Left ventricle myocardium inferior (tissue), 1 donor: Measurements from ENCODE around the gene SPTLC3. TPM values are rescaled to one million over a fixed set of nuclear protein-coding genes. Genes with fewer than 3 reads are reported as not detected.

Experiments used
- DNase-seq: peaks from one replicate; pipeline ENCODE4 v3.0.0-alpha.2; 2020
- H3K27ac ChIP-seq: fragments of 200-600 bp; replicated peaks from 2 replicates; pipeline ENCODE4 v1.8.0; 2021
- H3K27me3 ChIP-seq: fragments of 200-600 bp; 2 replicates; pipeline ENCODE4 v1.8.0; 2021; ENCODE audit warnings: low read depth
- H3K36me3 ChIP-seq: fragments of 200-600 bp; 2 replicates; pipeline ENCODE4 v1.8.0; 2021
- H3K4me1 ChIP-seq: fragments of 200-600 bp; 2 replicates; pipeline ENCODE4 v1.8.0; 2021
- H3K4me3 ChIP-seq: fragments of 200-600 bp; 2 replicates; pipeline ENCODE4 v1.8.0; 2021; ENCODE audit warnings: mild to moderate bottlenecking, moderate library complexity
- H3K9me3 ChIP-seq: fragments of 200-600 bp; replicated peaks from 2 replicates; pipeline ENCODE4 v1.8.0; 2021
- CTCF ChIP-seq: fragments of 200-600 bp; IDR thresholded peaks from 2 replicates; pipeline ENCODE4 v1.8.0; 2021; ENCODE audit warnings: antibody characterized with exemption, mild to moderate bottlenecking, borderline replicate concordance
- intact Hi-C: fragments of 100-400 bp; cut with micrococcal nuclease; formaldehyde crosslinking; loops from one replicate; pipeline ENCODE4 v1.11.0; 2022
- total RNA-seq: library from RNA; stranded (reverse); fragmentation: NEBNext Ultra II Directional; extraction: Animal tissue kit (Norgen Biotek cat#: 25700); gene quantifications from one replicate; pipeline ENCODE4 v1.2.1, GENCODE V29; 2021
- donor health status: DM: no; HTN: yes; CAD: no; lungs with severe emphysema.

Gene SPTLC3
- total RNA-seq, 1 donor from 2014 or later: 9.0 TPM

GRCh38 chr20:13007596-13007995, 1.2 kb upstream of the SPTLC3 start:
- peaks cover 25% of the 10 kb centered on the region for H3K4me1 ChIP-seq
- H3K4me3 ChIP-seq: no peak overlapping the region
- no peaks in the 10 kb centered on the region for H3K27me3 ChIP-seq
- no peak for DNase-seq
- H3K9me3 ChIP-seq: no peaks in the 10 kb centered on the region
- H3K36me3 ChIP-seq: no peaks in the 10 kb centered on the region
- TF ChIP-seq CTCF: no peak
- no peak overlapping the region for H3K27ac ChIP-seq
- intact Hi-C loops: no loop called here

- Histone ChIP-seq H3K27ac (peak overlapping the region; percentile 79), H3K27me3 (no peaks in the 10 kb centered on the region), H3K4me3 (peak overlapping the region; percentile 67), H3K36me3 (no peaks in the 10 kb centered on the region), H3K9me3 (no peaks in the 10 kb centered on the region), H3K4me1 (peaks cover 42% of the 10 kb centered on the region)
- DNase-seq: no peak
- intact Hi-C loops: no loop called here
- TF ChIP-seq CTCF: no peak
Observed at GRCh38 chr20:13009682-13010406, 1.1 kb downstream of the SPTLC3 start.

- intact Hi-C loops: no loop called here
- Histone ChIP-seq H3K9me3 (peaks cover 5% of the 10 kb centered on the region), H3K4me1 (peaks cover 42% of the 10 kb centered on the region), H3K27me3 (no peaks in the 10 kb centered on the region), H3K27ac (no peak overlapping the region), H3K36me3 (no peaks in the 10 kb centered on the region), H3K4me3 (no peak overlapping the region)
- TF ChIP-seq CTCF: no peak
- no peak for DNase-seq
Observed at GRCh38 chr20:13012886-13013285, 4.1 kb downstream of the SPTLC3 start.

GRCh38 chr20:13013411-13013810, 4.6 kb downstream of the SPTLC3 start:
- TF ChIP-seq CTCF: no peak
- no peaks in the 10 kb centered on the region for H3K36me3 ChIP-seq
- DNase-seq: no peak
- peaks cover 8% of the 10 kb centered on the region for H3K9me3 ChIP-seq
- H3K27me3 ChIP-seq: no peaks in the 10 kb centered on the region
- H3K4me3 ChIP-seq: no peak overlapping the region
- peaks cover 42% of the 10 kb centered on the region for H3K4me1 ChIP-seq
- no peak overlapping the region for H3K27ac ChIP-seq
- intact Hi-C loops: no loop called here

- peaks cover 17% of the 10 kb centered on the region for H3K4me1 ChIP-seq
- peaks cover 27% of the 10 kb centered on the region for H3K9me3 ChIP-seq
- no peaks in the 10 kb centered on the region for H3K27me3 ChIP-seq
- no peak for TF ChIP-seq CTCF
- no peak overlapping the region for H3K4me3 ChIP-seq
- no peaks in the 10 kb centered on the region for H3K36me3 ChIP-seq
- H3K27ac ChIP-seq: peak overlapping the region; percentile 0
- intact Hi-C loops: no loop called here
- no peak for DNase-seq
Observed at GRCh38 chr20:13017235-13017634, 8.5 kb downstream of the SPTLC3 start.
